WI38 (cell line): ENCODE results near the gene APCDD1L.
"Not testable (repeated sequence)": the region's sequence is repeated elsewhere in the genome, so short reads cannot be mapped to it uniquely, and the experiment has no call there.

Experiments
- H3K4me3 ChIP-seq: 2 replicates; pipeline ENCODE4 v1.5.1; 2011; ENCODE audit warnings: low read depth, mild to moderate bottlenecking, control low read depth, low read length
- CTCF ChIP-seq: IDR thresholded peaks from 2 replicates; pipeline ENCODE4 v1.5.1; 2012; ENCODE audit warnings: low read depth, mild to moderate bottlenecking, control low read depth, low read length

APCDD1L gene

GRCh38 chr20:58544286-58544685 is 29.1 kb upstream of the APCDD1L start:
- no peak for TF ChIP-seq CTCF
- H3K4me3 ChIP-seq: no peak overlapping the region

GRCh38 chr20:58543274-58543673 is 28.1 kb upstream of the APCDD1L start:
- TF ChIP-seq CTCF: no peak
- no peak overlapping the region for H3K4me3 ChIP-seq

- H3K4me3 ChIP-seq: no peak overlapping the region
- no peak for TF ChIP-seq CTCF
Observed at GRCh38 chr20:58542411-58543095, 27.4 kb upstream of the APCDD1L start.

- H3K4me3 ChIP-seq: not testable (repeated sequence)
Observed at GRCh38 chr20:58542034-58542410, 26.8 kb upstream of the APCDD1L start.

GRCh38 chr20:58538752-58539151 is 23.6 kb upstream of the APCDD1L start:
- no peak overlapping the region for H3K4me3 ChIP-seq
- no peak for TF ChIP-seq CTCF

- H3K4me3 ChIP-seq: no peak overlapping the region
- no peak for TF ChIP-seq CTCF
Observed at GRCh38 chr20:58537831-58538230, 22.6 kb upstream of the APCDD1L start.

- no peak for TF ChIP-seq CTCF
- H3K4me3 ChIP-seq: no peak overlapping the region
Observed at GRCh38 chr20:58536289-58536688, 21.1 kb upstream of the APCDD1L start.

- H3K4me3 ChIP-seq: no peak overlapping the region
- no peak for TF ChIP-seq CTCF
Observed at GRCh38 chr20:58531657-58532056, 16.5 kb upstream of the APCDD1L start.
